ENCODE results near the gene CSNK1D.

Gene CSNK1D

GRCh38 chr17:82240506-82241182 is 32.9 kb downstream of the CSNK1D start:
- no peak for DNase-seq (ENCODE audit: low spot score)
- TF ChIP-seq CTCF (IDR thresholded peaks at IDR 0.05; ENCODE audit: extremely low read depth, missing control alignments), result no peak

GRCh38 chr17:82239926-82240505 is 33.5 kb downstream of the CSNK1D start:
- TF ChIP-seq CTCF (IDR thresholded peaks at IDR 0.05; ENCODE audit: extremely low read depth, missing control alignments), result no peak
- no peak for DNase-seq (ENCODE audit: low spot score)

GRCh38 chr17:82239401-82239925 is 34.0 kb downstream of the CSNK1D start:
- DNase-seq (ENCODE audit: low spot score), result no peak
- no peak for TF ChIP-seq CTCF (IDR thresholded peaks at IDR 0.05; ENCODE audit: extremely low read depth, missing control alignments)

GRCh38 chr17:82238472-82239201 is 34.9 kb downstream of the CSNK1D start:
- DNase-seq (ENCODE audit: low spot score), result peak; percentile 82
- TF ChIP-seq CTCF (IDR thresholded peaks at IDR 0.05; ENCODE audit: extremely low read depth, missing control alignments), result no peak

- TF ChIP-seq CTCF (IDR thresholded peaks at IDR 0.05; ENCODE audit: extremely low read depth, missing control alignments), result no peak
- no peak for DNase-seq (ENCODE audit: low spot score)
Measured at GRCh38 chr17:82237746-82238471, 35.6 kb downstream of the CSNK1D start.

GRCh38 chr17:82237083-82237745 is 36.3 kb downstream of the CSNK1D start:
- no peak for TF ChIP-seq CTCF (IDR thresholded peaks at IDR 0.05; ENCODE audit: extremely low read depth, missing control alignments)
- no peak for DNase-seq (ENCODE audit: low spot score)
